Activated CD4-positive, alpha-beta memory T cell treated with anti-CD3 and anti-CD28 coated beads, Interleukin-2, amount 10 ng/mL, durations not matched to agents 7 days and 5 days (primary cell): ENCODE results near the gene FGGY. TPM values are rescaled to one million over a fixed set of nuclear protein-coding genes. Genes with fewer than 3 reads are reported as not detected.

Experiments used
- CTCF ChIA-PET: fragments of 350-600 bp; sonication (Branson Sonifier 250); formaldehyde crosslinking; loops from one replicate; lab custom pipeline; 2021; ENCODE audit warnings: antibody characterized with exemption, inconsistent platforms; lab: Charles Lee
- POLR2A ChIA-PET: fragments of 350-600 bp; sonication (Branson Sonifier 250); formaldehyde crosslinking; loops from one replicate; lab custom pipeline; 2021; ENCODE audit warnings: antibody characterized with exemption; lab: Charles Lee
- DNase-seq: peaks from one replicate; pipeline ENCODE4 v3.0.0-alpha.2; 2020
- H3K27ac Mint-ChIP-seq: one replicate; pipeline ENCODE4 v1.8.0; 2021; ENCODE audit warnings: mild to moderate bottlenecking, mixed read lengths
- H3K27me3 Mint-ChIP-seq: one replicate; pipeline ENCODE4 v1.8.0; 2021; ENCODE audit warnings: mixed read lengths
- H3K36me3 Mint-ChIP-seq: one replicate; pipeline ENCODE4 v1.8.0; 2021; ENCODE audit warnings: low read depth, mixed read lengths
- H3K4me1 Mint-ChIP-seq: one replicate; pipeline ENCODE4 v1.8.0; 2021; ENCODE audit warnings: mixed read lengths
- H3K4me3 Mint-ChIP-seq: one replicate; pipeline ENCODE4 v1.8.0; 2021; ENCODE audit warnings: mild to moderate bottlenecking, mixed read lengths
- H3K9me3 Mint-ChIP-seq: one replicate; pipeline ENCODE4 v1.8.0; 2021; ENCODE audit warnings: mixed read lengths
- total RNA-seq, 2 experiments: library from RNA; stranded (reverse); gene quantifications; one replicate each; pipeline ENCODE4 v1.2.3, GENCODE V29; 2021

Gene FGGY
- total RNA-seq, 2 experiments from 2014 or later, result 7.0 to 7.7 TPM

DNA sequence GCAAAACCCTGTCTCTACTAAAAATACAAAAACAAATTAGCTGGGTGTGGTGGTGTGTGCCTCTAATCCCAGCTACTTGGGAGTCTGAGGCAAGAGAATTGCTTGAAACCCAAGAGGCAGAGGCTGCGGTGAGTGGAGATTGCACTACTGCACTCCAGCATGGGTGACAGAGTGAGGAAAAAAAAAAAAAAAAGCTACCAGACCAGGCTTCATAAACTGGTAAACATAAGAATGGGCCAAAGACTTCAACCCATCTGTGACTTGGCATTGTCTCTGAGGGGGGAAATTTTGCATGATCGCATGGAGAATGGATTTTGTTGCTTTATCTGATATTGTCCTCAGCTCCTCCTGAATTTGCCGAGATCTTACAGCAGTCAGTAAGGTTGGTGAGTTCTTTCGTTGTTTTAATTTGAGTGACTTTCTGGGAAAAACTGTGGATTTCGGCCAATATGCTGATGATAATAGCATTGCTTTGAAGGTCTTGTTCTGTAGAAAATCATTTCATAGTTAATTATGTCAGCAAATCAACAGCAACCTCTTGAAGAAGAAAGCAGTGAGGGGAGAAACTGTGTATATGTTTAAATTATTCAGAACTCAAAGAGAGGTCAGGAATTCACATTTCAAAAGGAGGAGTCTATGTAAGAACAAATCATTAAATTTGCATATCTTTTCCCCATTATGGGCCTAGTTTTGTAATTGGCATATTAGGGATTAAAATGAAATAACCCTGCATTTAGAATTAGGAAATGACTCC, 13.1 kb downstream of the FGGY start:
- Mint-ChIP-seq H3K27ac (no peak overlapping the region), H3K27me3 (no peaks in the 10 kb centered on the region), H3K4me1 (peaks cover 22% of the 10 kb centered on the region), H3K36me3 (peaks cover 17% of the 10 kb centered on the region), H3K9me3 (peaks cover 19% of the 10 kb centered on the region), H3K4me3 (no peak overlapping the region)
- CTCF ChIA-PET, result no interaction called here
- POLR2A ChIA-PET, result no interaction called here
- DNase-seq, result no peak

GRCh38 chr1:59310549-59311250, 13.8 kb downstream of the FGGY start:
- ChIA-PET CTCF (no interaction called here), POLR2A (no interaction called here)
- peaks cover 13% of the 10 kb centered on the region for H3K36me3 Mint-ChIP-seq
- peaks cover 13% of the 10 kb centered on the region for H3K9me3 Mint-ChIP-seq
- DNase-seq, result no peak
- H3K27me3 Mint-ChIP-seq, result no peaks in the 10 kb centered on the region
- H3K27ac Mint-ChIP-seq, result no peak overlapping the region
- H3K4me1 Mint-ChIP-seq, result peaks cover 29% of the 10 kb centered on the region
- no peak overlapping the region for H3K4me3 Mint-ChIP-seq

DNA sequence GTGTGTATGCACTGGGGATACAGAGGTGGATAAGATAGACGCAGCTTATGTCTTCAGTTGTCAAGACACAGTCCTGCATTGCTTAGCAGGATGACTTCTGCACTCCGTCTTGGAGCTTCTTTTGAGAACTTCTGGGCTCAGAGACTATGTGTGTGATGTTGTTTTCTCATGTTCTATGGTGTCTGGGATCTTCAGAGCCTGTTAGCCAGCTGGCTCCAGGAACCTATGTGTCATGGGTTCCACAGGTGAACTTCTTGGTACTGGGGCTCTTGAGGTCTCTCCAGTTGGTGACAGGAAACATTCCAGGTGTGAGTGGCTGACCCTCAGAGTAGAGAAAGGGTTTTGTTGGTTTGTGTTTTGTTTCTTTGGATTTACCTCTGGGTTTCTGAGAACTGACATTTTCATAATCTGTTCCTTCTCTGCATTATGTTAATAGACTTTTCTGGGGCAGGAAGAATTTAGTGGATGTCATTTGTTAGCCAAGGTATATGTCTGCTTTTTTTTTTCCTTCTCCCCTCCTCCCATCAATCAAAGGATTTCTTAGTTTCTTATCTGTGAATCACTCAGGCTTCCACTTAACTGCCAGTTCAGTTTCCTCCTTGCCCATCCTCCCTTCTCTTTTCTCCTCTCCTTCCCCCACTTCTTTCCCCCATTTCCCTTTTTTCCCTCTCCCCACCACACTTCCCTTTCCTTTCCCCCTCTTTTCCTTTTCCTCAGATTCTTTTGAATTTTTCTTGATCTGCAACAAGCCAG, 18.1 kb downstream of the FGGY start:
- Mint-ChIP-seq H3K4me3 (no peak overlapping the region), H3K9me3 (peaks cover 4% of the 10 kb centered on the region), H3K36me3 (peaks cover 3% of the 10 kb centered on the region), H3K27ac (no peak overlapping the region), H3K4me1 (peaks cover 25% of the 10 kb centered on the region), H3K27me3 (no peaks in the 10 kb centered on the region)
- POLR2A ChIA-PET, result no interaction called here
- no peak for DNase-seq
- CTCF ChIA-PET, result interaction anchor here (0.7 kb wide), 1 partner anchor 498 kb away, joined by 3 read pairs; no protein-coding TSS in a partner anchor

DNA sequence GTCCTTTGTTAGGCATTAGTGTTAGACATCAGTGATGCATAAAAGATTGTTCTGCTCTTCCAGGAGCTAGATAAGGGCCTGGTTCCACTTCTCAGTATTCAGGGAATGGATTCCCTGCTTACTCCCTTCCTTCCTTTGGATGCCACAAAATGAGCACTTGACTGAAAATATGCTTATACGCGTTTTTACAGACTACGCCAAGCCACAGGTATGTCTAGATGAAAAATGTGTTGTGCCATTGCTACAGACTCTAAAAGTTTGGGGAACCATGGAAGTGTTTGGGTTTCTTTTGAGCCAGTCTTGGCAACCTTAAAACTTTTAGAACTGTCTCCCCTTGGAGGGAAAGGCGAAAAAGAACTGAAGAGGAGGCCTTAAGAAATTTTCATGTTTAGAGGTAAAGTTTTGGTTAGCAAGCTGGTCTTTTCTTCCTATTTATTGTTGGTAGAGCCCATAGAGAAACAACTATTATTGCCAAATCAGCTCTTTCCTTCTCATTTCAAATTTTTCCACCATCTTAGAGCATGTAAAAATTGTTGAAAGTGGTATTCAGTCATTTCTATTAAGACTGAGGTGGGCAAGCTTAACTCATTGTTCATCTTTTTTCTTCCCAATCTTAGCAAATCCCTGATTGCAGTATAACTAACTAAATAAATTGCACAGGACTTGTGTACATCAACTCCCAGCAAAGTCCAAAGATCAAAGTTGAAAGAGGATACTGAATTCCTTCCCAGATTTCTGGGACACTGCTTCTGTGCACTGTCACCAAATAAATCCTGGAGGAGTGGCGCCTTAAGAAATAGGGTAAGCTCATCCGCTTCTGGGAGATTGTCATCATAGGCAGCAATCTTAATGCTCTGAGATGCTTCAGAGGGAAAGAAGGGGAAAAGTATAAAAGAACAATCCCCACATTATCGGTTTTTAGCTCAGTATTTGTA, 18.9 kb downstream of the FGGY start:
- no peak for DNase-seq
- Mint-ChIP-seq H3K4me1 (peaks cover 23% of the 10 kb centered on the region), H3K27ac (no peak overlapping the region), H3K4me3 (no peak overlapping the region), H3K9me3 (peaks cover 4% of the 10 kb centered on the region), H3K36me3 (peaks cover 3% of the 10 kb centered on the region), H3K27me3 (no peaks in the 10 kb centered on the region)
- ChIA-PET POLR2A (interaction anchor here (0.7 to 1.3 kb wide), 2 partner anchors 19 to 20 kb away, joined by 3 to 4 read pairs; partner anchors contain the start of gene FGGY), CTCF (interaction anchor here (0.7 kb wide), 1 partner anchor 499 kb away, joined by 3 read pairs; no protein-coding TSS in a partner anchor)

DNA sequence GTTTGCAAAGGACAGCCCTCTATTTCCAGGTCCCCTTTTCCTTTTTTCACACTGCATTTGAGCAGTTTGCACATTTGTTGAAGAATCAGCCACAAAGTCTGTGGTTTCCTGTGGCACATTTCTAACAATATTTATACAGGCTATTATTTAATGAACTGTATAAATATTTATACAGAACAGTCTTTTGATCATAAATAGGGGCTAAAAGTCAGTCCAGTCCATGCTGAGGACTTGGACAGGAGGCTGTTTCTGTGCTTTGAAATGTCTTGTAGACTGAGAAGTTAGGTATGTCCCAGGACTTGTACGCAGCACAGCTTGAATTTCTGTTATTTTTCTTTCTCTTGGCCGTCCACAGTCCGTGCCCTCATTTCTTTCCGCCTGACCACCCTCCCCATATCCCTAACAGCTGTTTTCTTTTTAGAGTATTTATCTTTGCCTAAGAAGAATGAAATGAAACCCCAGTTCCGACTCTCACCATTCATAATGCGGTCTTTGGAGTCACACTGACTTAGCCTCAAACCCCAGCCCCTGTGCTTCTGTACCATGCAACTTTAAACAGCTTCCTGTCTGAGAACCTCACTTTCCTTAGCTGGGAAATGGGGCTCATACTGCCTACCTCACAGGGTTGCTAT, 19.7 kb downstream of the FGGY start:
- H3K4me1 Mint-ChIP-seq, result peaks cover 23% of the 10 kb centered on the region
- POLR2A ChIA-PET, result interaction anchor here (0.7 to 1.3 kb wide), 2 partner anchors 20 to 21 kb away, joined by 3 to 4 read pairs; partner anchors contain the start of gene FGGY
- peak overlapping the region; percentile 45 for H3K27ac Mint-ChIP-seq
- DNase-seq, result no peak
- H3K27me3 Mint-ChIP-seq, result no peaks in the 10 kb centered on the region
- CTCF ChIA-PET, result interaction anchor here (1.0 kb wide), 1 partner anchor 16 kb away, joined by 3 read pairs; no protein-coding TSS in a partner anchor
- H3K9me3 Mint-ChIP-seq, result peaks cover 2% of the 10 kb centered on the region
- H3K4me3 Mint-ChIP-seq, result peak overlapping the region; percentile 14
- H3K36me3 Mint-ChIP-seq, result peaks cover 3% of the 10 kb centered on the region

DNA sequence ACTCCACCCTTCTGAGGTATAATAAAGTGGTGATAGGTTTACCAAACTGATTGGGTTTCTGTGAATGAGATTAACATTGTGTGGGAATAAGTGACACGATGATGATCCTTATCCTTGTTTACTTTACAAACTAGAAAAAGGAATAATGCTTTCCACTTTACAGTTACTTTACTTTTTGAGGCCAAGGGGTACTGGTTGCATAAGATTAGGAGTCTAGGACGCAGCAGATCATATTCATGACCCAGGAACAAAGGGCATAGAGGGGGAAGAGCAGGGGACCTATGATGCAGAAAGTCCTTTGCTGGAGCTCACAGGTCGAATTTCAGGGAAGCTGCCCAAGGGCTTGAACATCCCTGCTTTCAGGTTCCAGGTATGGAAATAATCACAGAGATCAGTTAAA, 20.4 kb downstream of the FGGY start:
- H3K9me3 Mint-ChIP-seq, result peaks cover 2% of the 10 kb centered on the region
- H3K27me3 Mint-ChIP-seq, result no peaks in the 10 kb centered on the region
- no peak for DNase-seq
- H3K4me1 Mint-ChIP-seq, result peaks cover 23% of the 10 kb centered on the region
- H3K27ac Mint-ChIP-seq, result no peak overlapping the region
- CTCF ChIA-PET, result interaction anchor here (1.0 kb wide), 1 partner anchor 15 kb away, joined by 3 read pairs; no protein-coding TSS in a partner anchor
- no peak overlapping the region for H3K4me3 Mint-ChIP-seq
- peaks cover 3% of the 10 kb centered on the region for H3K36me3 Mint-ChIP-seq
- POLR2A ChIA-PET, result no interaction called here

DNA sequence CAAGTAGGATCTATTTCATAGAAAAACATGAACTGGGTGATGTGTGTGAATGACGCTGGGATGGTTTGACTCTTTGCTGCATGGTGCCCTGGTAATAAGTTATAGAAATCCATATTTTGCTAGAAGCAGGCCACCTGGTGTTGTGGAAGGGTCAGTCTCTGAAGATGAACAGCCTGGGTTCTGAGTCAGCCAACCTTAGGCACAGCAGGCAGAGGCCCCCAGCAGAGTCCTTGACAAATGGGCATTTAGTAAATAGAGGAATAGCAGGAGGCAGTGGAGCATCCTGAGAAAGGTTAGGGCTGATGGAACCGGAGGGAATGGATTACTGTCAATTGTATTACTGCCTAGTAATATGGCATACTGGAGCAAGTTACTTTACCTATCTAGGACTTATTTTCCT, 20.9 kb downstream of the FGGY start:
- H3K36me3 Mint-ChIP-seq, result peaks cover 3% of the 10 kb centered on the region
- no peak for DNase-seq
- no peaks in the 10 kb centered on the region for H3K27me3 Mint-ChIP-seq
- POLR2A ChIA-PET, result no interaction called here
- CTCF ChIA-PET, result no interaction called here
- H3K4me1 Mint-ChIP-seq, result peaks cover 23% of the 10 kb centered on the region
- peaks cover 2% of the 10 kb centered on the region for H3K9me3 Mint-ChIP-seq
- no peak overlapping the region for H3K4me3 Mint-ChIP-seq
- no peak overlapping the region for H3K27ac Mint-ChIP-seq

DNA sequence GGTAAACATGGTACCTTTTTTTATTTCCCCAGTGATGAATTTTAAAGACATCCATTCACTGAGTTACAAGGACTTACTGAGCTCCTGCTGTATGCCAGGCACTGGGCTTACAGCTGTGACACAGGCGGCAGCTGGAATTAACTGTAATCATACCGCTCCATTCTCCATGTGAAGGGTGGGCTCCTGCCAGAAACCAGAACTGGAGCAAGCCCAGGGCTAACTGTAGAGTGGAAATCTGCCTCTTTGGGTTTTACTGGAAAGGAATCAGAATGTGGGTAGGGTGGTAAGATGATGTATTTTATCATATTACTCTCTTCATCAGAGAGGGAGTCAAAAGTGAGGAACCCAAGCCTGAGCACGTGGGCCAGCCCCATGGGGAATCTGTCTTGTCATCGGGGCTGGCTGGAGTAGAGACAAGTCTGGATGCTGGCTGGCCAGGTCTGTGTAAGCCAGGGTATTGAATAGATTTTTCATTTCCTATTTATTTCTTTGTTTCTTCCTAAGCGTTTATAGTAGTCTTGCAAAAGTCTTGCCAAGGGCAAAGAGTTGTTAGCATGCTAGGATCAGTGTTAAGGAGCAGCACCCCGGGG, 21.5 kb downstream of the FGGY start:
- peaks cover 3% of the 10 kb centered on the region for H3K36me3 Mint-ChIP-seq
- DNase-seq, result no peak
- H3K4me1 Mint-ChIP-seq, result peaks cover 23% of the 10 kb centered on the region
- H3K9me3 Mint-ChIP-seq, result peaks cover 2% of the 10 kb centered on the region
- CTCF ChIA-PET, result no interaction called here
- H3K27me3 Mint-ChIP-seq, result no peaks in the 10 kb centered on the region
- no peak overlapping the region for H3K27ac Mint-ChIP-seq
- POLR2A ChIA-PET, result no interaction called here
- H3K4me3 Mint-ChIP-seq, result no peak overlapping the region

GRCh38 chr1:59322394-59322793, 25.5 kb downstream of the FGGY start:
- Mint-ChIP-seq H3K27ac (no peak overlapping the region), H3K4me3 (no peak overlapping the region), H3K4me1 (peaks cover 4% of the 10 kb centered on the region), H3K36me3 (peaks cover 11% of the 10 kb centered on the region), H3K9me3 (peaks cover 3% of the 10 kb centered on the region), H3K27me3 (no peaks in the 10 kb centered on the region)
- POLR2A ChIA-PET, result no interaction called here
- DNase-seq, result no peak
- CTCF ChIA-PET, result no interaction called here

DNA sequence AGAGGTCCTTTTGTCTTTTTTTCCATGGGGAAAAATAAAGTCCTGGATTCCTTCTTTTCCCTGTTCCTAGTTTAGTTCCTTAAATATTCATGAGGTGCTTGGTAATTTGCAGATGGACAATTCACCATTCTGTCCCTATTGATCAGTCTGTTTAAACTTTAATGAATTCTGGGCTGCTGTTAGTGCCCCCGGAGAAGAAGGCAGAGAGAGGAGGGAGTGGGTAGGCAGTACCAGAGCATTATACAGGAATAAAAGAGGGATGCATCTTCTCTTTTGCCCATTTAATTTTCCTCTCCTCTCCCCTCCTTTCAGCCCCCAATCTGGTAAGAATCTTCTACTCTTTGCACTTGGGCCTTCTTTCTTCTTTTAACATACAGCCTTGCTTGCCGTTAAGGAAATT, 25.9 kb downstream of the FGGY start:
- no peaks in the 10 kb centered on the region for H3K27me3 Mint-ChIP-seq
- H3K4me3 Mint-ChIP-seq, result no peak overlapping the region
- H3K9me3 Mint-ChIP-seq, result peaks cover 3% of the 10 kb centered on the region
- POLR2A ChIA-PET, result no interaction called here
- CTCF ChIA-PET, result no interaction called here
- peaks cover 11% of the 10 kb centered on the region for H3K36me3 Mint-ChIP-seq
- H3K4me1 Mint-ChIP-seq, result peaks cover 7% of the 10 kb centered on the region
- no peak overlapping the region for H3K27ac Mint-ChIP-seq
- DNase-seq, result no peak

GRCh38 chr1:59323879-59324278, 27.0 kb downstream of the FGGY start:
- H3K27me3 Mint-ChIP-seq, result no peaks in the 10 kb centered on the region
- ChIA-PET POLR2A (no interaction called here), CTCF (no interaction called here)
- DNase-seq, result no peak
- no peak overlapping the region for H3K27ac Mint-ChIP-seq
- H3K36me3 Mint-ChIP-seq, result peaks cover 11% of the 10 kb centered on the region
- peaks cover 3% of the 10 kb centered on the region for H3K9me3 Mint-ChIP-seq
- peaks cover 16% of the 10 kb centered on the region for H3K4me1 Mint-ChIP-seq
- H3K4me3 Mint-ChIP-seq, result no peak overlapping the region
